ENCODE data around the gene TBCD.

Gene TBCD

DNA sequence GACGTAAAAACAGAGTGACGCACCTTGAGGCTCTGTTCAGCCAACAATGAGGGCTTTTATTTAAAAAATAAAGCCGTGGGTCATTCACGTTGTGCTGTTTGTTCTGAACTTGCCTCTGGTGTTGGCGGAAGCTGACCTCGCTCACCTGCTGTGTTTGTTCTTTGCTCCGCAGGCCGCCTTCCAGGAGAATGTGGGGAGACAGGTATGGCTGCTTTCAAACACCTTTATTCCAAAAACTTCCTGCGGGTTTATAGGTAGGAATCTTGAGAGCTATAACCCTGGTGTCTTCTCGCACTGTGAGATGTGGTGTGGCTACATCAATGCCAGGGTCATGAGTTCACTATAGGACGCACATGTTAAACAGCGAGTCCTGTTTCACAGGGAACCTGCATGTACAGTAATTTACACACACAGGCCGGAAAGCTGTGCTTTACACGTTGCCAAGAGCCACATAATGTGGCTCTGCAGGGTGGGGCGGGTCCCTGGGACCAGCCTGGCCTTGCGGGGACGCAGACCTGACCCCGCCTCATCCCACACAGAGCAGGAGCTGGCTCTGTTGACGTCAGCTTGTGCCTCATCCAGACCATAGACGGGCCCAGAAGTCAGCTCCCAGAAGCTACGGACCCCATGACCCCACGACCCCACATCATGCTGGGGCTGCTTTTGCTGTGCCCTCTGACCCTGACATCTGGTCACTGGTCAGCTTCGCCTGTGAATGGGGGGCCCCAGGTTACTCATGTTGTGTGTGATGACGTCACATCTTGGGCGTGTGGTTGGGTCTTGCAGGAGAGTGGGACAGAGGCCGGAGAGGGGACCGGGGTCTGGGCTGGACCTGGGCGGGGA, 137.9 kb downstream of the TBCD start:
- DNase-seq = no peak

- no peak for DNase-seq
Measured at GRCh38 chr17:82890339-82890730, 138.5 kb downstream of the TBCD start.

GRCh38 chr17:82890926-82891678, 139.2 kb downstream of the TBCD start:
- no peak for DNase-seq

GRCh38 chr17:82891911-82892310, 140.0 kb downstream of the TBCD start:
- no peak for DNase-seq

GRCh38 chr17:82892899-82893565, 141.2 kb downstream of the TBCD start:
- no peak for DNase-seq

GRCh38 chr17:82893779-82894178, 141.9 kb downstream of the TBCD start:
- no peak for DNase-seq

DNA sequence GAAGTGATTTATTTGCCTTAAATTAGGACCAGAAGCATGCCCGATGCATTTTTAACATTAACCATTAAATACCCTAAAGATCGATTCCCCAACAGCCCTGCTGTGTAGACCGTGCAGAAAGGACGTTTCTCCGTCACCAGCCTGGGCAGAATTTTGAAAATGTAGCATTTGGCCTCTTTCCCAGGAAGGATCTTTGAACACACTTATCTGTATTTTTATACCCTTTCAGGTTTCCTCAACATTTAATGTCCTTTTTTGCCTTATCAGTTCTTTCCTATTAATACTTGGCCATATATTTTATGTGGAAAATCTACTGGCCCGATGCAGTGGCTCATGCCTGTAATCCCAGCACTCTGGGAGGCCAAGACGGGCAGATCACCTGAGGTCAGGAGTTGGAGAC, 142.5 kb downstream of the TBCD start:
- DNase-seq = no peak

GRCh38 chr17:82895087-82895486, 143.2 kb downstream of the TBCD start:
- no peak for DNase-seq

DNA sequence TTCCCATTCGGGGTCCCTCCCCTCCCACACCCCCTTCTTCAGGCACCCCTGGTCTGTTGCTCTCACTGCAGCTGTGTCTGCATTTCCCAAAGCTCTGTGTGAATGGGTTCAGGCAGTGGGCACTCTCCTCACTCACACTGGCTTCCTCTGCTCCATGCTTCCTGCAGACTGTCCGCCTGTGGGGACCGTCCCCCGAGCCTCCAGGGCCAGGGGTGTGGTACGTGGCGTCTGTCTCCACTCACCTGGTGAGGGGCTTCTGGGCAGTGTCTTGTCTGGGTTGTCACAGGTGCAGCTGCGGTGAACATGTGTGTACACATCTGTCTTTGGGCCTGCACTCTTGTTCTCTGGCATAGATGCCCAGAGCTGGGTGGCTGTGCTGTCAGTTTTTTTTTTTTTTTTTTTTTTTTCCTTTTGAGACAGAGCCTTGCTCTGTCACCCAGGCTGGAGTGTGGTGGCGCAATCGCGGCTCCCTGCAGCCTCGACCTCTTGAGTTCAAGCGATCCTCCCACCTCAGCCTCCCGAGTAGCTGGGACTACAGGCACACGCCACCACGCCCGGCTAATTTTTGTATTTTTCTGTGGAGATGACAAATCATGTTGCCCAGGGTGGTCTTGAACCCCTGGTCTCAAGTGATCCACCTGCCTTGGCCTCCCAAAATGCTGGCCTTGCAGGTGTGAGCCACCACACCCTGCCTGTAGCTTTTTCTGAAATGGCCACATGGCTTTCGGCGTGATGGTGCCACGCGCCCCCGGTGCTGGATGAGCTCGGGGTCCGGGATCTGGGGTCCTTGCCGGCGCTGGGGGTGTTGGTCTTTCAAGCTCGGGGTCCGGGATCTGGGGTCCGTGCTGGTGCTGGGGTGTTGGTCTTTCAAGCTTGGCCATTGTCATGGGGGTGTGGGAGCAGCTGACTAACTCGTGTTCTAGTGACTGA, 144.5 kb downstream of the TBCD start:
- no peak for DNase-seq

DNA sequence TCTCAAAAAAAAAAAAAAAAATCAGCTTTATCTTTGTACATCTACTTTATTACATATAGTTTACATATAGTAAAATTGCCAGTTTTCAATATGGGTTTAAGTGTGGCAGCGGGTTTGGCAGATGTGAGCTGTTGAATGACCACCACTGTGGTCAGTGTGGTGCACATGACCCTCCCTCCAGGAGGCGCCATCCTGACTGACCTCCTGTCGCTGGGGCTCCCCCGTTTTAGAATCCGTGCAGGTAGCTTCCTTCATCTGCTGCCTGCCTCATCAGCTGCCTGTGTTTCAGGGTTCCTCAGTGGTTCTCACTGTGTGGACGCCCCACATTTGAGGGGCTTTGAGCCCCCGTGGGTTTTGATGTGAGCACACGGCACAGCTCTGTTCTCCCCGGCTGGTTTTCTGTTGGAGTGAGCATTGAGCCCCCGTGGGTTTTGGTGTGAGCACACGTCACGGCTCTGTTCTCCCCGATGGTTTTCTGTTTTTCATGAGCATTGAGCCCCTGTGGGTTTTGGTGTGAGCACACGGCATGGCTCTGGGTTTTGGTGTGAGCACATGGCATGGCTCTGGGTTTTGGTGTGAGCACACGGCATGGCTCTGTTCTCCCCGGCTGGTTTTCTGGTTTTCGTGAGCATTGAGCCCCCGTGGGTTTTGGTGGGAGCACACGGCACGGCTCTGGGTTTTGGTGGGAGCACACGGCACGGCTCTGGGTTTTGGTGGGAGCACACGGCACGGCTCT, 145.8 kb downstream of the TBCD start:
- no peak for DNase-seq

GRCh38 chr17:82898976-82899514, 147.2 kb downstream of the TBCD start:
- DNase-seq = no peak

DNA sequence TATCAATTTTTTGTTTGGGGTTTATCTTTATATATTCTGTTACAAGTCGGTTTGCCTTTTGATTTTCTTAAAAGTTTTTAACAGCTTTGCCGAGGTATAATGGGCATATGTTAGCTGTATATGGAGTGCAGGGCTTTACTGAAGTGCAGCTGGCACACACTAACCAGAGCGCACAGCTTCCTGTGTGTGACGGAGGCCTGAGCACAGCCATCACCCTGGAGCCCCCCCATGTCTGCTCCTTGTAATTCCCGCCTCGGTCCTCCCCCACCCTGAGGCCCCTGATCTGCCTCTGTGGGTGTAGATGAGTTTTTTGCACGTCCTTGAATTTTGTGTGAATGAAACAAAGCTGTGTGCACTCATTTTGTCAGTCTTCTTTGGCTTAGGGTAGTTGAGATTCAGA, 148.1 kb downstream of the TBCD start:
- no peak for DNase-seq

GRCh38 chr17:82900741-82901140, 148.9 kb downstream of the TBCD start:
- DNase-seq = no peak

GRCh38 chr17:82901356-82901755, 149.5 kb downstream of the TBCD start:
- DNase-seq = no peak

DNA sequence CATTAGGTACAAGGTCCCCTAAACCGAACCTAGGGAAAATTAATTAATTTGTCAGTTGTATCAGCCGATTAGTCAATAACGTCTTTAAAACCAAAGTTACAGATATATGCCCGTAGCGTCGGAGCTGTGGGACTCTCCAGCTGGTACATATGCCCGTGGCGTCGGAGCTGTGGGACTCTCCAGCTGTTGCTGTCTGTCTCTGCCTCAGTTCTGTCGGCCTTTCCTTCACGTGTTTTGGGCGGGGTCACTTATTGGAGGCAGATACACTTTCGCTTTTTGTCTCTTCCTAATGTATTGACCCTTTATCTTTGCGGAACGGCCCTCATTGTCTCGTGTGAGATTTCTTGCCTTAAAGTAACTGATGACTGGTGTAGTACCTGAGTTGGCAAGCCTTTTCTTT, 150.0 kb downstream of the TBCD start:
- no peak for DNase-seq

DNA sequence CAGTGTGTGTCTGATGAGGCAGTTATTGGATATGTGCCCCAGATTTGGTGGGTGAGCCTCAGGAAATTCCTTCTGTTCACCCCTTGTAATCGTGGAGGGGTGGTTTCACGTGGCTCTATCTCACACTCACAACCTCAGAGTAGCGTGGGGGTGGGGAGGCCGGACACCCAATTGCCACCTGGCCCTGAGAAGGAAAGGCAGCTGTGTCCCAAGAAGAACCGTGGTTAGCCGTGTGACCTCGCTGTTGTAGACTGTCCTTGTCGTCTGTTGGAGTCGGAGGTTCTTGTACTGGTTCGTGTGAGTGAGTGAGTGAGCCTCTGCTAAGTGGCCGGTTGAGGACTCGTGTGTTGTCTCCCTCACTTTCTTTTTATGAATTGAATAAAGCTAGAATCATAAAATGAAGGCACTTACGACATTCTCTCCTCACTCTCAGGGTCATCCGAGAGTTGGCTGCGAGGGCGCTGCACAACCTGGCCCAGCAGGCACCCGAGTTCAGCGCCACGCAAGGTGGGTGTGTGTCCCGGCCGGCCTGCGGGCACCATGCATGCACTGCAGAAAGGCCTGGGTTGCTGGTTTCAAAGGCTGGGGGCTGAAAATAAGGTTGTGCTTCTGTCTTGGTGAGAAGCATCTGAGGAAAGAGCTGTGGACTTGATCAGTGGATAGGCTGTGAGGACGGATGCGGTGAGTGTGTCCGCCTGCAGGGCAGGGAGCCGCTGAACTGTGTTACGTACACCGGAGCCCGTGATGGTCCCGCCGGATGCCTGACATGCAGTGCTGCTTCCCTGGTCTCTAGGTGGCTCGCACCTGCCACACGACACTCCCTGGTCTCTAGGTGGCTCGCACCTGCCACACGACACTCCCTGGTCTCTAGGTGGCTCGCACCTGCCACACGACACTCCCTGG, 151.4 kb downstream of the TBCD start:
- no peak for DNase-seq

GRCh38 chr17:82905130-82905529, 153.3 kb downstream of the TBCD start:
- no peak for DNase-seq

- DNase-seq = no peak
Measured at GRCh38 chr17:82907797-82908542, 156.1 kb downstream of the TBCD start.

DNA sequence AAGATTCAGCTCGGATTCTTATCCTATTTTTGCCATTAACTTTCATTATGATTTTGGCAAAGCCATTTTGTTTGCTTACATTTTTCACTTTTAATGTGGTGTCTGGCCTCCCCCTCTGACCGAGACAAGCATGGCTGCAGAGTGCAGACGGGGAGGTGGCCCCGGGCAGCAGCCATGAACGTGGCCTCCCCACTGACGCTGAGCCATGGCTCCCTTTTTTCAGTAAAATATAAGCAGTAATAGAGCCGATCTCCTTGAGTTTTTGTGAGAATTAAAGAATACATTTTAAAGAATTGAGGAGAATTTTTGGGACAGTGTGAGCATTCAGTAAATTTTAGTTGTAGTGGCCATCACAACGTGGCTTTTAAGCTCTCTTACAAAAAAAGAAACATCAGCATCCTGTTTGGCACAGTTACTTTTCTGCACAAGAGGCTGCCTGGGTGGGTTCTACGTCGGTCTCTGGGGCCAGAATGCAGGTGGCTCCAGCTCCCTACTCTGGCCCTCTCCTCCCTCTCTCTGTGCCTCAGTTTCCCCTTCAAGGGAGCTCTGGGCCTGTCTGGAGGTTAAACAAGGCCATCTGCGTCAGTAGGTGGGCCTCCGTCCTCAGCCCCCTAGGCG, 156.8 kb downstream of the TBCD start:
- DNase-seq = no peak
